Esophagus muscularis mucosa (tissue), 4 donors: ENCODE data around the gene IZUMO4. TPM values are rescaled to one million over a fixed set of nuclear protein-coding genes. Genes with fewer than 3 reads are reported as not detected.

ENCODE experiments used
- DNase-seq: peaks from one replicate; pipeline ENCODE4 v3.0.0-alpha.2; 2017; ENCODE audit errors: extremely low spot score
- H3K27ac ChIP-seq, 4 donors: fragments of 200-600 bp; sonication (generic); replicated peaks in 1 of 4; 1 replicate in 3 of 4; 2 replicates in 1 of 4; pipeline ENCODE4 v1.5.1; 2016 to 2019; ENCODE audit warnings: mild to moderate bottlenecking in 1 of 4
- H3K27me3 ChIP-seq, 4 donors: fragments of 200-600 bp; sonication (generic); one replicate each; pipeline versions ENCODE4 v1.5.1 to v1.6.0; 2016 to 2019
- H3K36me3 ChIP-seq, 4 donors: fragments of 200-600 bp; sonication (generic); one replicate each; pipeline ENCODE4 v1.5.1; 2016 to 2019
- H3K4me1 ChIP-seq, 4 donors: fragments of 200-600 bp; sonication (generic); one replicate each; pipeline ENCODE4 v1.5.1; 2016 to 2019
- H3K4me3 ChIP-seq, 4 donors: fragments of 200-600 bp; sonication (generic); 1 replicate in 2 of 4; 2 replicates in 2 of 4; pipeline ENCODE4 v1.5.1; 2016 to 2019; ENCODE audit warnings: mild to moderate bottlenecking in 4 of 4, moderate library complexity in 1 of 4
- H3K9me3 ChIP-seq, 4 donors: fragments of 200-600 bp; sonication (generic); 1 replicate in 3 of 4; 2 replicates in 1 of 4; pipeline ENCODE4 v1.5.1; 2016 to 2019
- EP300 ChIP-seq: sonication (generic); formaldehyde crosslinking; IDR thresholded peaks from one replicate; pipeline ENCODE4 v1.6.1; 2017; ENCODE audit warnings: antibody characterized with exemption
- POLR2A ChIP-seq: fragments of 450-650 bp; IDR thresholded peaks from one replicate; pipeline ENCODE4 v1.6.1; 2017; ENCODE audit warnings: antibody characterized with exemption, moderate library complexity, mild to moderate bottlenecking, low read depth
- POLR2AphosphoS5 ChIP-seq, 2 donors: sonication (generic); formaldehyde crosslinking; IDR thresholded peaks; one replicate each; pipeline ENCODE4 v1.6.1; 2017; ENCODE audit warnings: antibody characterized with exemption in 2 of 2
- WGBS: methylation state at CpG from one replicate; pipeline ENCODE4 v1.1.5; 2018; 5-methylcytosine and 5-hydroxymethylcytosine counted together
- intact Hi-C: fragments of 100-400 bp; cut with DNase I; formaldehyde crosslinking; loops from one replicate; pipeline ENCODE4 v1.15.1; 2023
- total RNA-seq, 4 donors: library from RNA; depleted of rRNA; stranded (reverse); fragments of >200 nt; gene quantifications; one replicate each; pipeline versions ENCODE4 v1.1.0 to v1.2.1, GENCODE V29; 2016
- TF ChIP-seq, protein P1 (sequence below), 3 experiments: fragments of 200-600 bp in 2 of 3; fragments of 450-650 bp in 1 of 3; sonication (generic) in 2 of 3; IDR thresholded peaks; one replicate each; pipeline ENCODE4 v1.5.1; 2017 to 2019; ENCODE audit warnings: antibody characterized with exemption in 3 of 3, mild to moderate bottlenecking in 2 of 3, moderate library complexity in 1 of 3

IZUMO4 gene
- total RNA-seq, 4 donors from 2014 or later = 1.9 to 6.0 (median 3.9) TPM

DNA sequence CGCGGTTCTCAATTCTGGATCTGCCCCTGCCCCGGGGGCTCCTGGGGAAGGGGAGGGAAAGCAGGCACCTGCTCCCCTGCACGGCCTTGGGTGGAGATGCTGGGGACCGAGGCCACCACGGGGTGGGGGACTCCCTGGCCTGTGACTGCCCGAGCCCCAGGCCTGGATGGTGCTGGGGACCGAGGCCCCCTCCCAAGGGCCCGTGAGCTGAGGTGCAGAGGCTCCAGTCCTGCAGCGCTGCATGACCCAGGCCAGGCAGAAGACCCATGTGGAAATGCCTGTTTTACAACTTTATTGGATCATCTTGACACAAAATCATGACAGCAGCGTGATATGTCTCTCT, 4.0 kb downstream of the IZUMO4 start:
- H3K27ac ChIP-seq = no peak overlapping the region
- H3K9me3 ChIP-seq = no peaks in the 10 kb centered on the region
- WGBS = 92% methylated on average over 5 of the region's 11 CpGs
- no peaks in the 10 kb centered on the region for H3K27me3 ChIP-seq
- TF ChIP-seq, protein P1, sequence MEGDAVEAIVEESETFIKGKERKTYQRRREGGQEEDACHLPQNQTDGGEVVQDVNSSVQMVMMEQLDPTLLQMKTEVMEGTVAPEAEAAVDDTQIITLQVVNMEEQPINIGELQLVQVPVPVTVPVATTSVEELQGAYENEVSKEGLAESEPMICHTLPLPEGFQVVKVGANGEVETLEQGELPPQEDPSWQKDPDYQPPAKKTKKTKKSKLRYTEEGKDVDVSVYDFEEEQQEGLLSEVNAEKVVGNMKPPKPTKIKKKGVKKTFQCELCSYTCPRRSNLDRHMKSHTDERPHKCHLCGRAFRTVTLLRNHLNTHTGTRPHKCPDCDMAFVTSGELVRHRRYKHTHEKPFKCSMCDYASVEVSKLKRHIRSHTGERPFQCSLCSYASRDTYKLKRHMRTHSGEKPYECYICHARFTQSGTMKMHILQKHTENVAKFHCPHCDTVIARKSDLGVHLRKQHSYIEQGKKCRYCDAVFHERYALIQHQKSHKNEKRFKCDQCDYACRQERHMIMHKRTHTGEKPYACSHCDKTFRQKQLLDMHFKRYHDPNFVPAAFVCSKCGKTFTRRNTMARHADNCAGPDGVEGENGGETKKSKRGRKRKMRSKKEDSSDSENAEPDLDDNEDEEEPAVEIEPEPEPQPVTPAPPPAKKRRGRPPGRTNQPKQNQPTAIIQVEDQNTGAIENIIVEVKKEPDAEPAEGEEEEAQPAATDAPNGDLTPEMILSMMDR (IDR thresholded peaks at IDR 0.05) = no peak
- no peak for TF ChIP-seq EP300
- TF ChIP-seq POLR2AphosphoS5 (IDR thresholded peaks at IDR 0.05) = no peak
- no peak for TF ChIP-seq POLR2A
- H3K4me3 ChIP-seq = no peak overlapping the region
- intact Hi-C loops = no loop called here
- peaks cover 30 to 63% (median 59%) of the 10 kb centered on the region in 4 donors for H3K36me3 ChIP-seq
- H3K4me1 ChIP-seq = peaks cover 8 to 19% (median 14%) of the 10 kb centered on the region in 4 donors
- DNase-seq = no peak

DNA sequence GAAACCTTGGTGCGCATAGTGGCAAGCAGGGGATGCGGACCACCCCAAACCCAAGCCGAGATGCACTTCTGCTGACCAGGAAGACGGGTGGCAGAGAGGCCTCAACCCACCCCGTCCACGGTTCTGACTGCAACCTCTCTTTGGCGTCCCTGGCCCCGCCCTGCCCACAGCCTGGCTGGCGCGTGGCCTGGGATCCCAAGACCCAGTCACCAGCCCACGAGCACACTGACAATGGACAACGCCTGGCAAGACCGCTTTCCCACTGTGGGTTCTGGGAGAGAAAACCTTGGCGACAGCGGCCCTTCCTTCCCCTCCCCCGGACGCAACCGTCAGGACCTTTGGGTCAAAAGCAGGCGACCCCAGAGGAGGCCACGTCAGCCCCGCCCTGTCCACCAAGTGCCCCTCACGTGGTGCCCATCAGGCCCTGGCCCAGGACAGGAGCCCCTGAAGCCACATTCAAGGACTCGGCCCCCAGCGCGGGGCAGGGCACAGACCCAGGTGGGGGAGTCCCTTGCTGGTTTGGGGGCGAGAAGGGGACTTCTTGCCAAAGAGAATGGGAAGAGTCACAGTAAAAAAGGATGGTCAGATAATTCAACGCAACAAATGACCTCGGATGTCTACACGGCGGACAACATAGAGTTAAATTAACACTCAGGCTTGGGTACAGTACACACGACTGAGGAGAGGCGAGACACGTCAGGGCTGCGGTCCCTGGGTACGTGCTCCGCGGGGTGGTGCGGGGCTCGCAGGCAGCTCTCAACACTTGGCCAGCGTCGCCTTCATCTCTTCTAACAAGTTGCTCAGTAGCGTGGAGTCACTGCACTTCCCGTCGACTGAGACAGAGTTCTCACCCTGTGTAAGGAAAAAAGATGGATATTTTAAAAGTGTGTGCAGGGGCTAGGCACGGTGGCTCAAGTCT, 5.0 kb downstream of the IZUMO4 start:
- 91% methylated on average over 45 of the region's 45 CpGs for WGBS
- H3K9me3 ChIP-seq = no peaks in the 10 kb centered on the region
- peaks cover 38 to 73% (median 69%) of the 10 kb centered on the region in 4 donors for H3K36me3 ChIP-seq
- intact Hi-C loops = no loop called here
- no peak for DNase-seq
- TF ChIP-seq POLR2A (no peak), POLR2AphosphoS5 (IDR thresholded peaks at IDR 0.05) (no peak), EP300 (no peak)
- TF ChIP-seq, protein P1 (IDR thresholded peaks at IDR 0.05) = no peak
- H3K27ac ChIP-seq = no peak overlapping the region
- no peak overlapping the region for H3K4me3 ChIP-seq
- no peaks in the 10 kb centered on the region for H3K27me3 ChIP-seq
- H3K4me1 ChIP-seq = peaks cover 8 to 19% (median 13%) of the 10 kb centered on the region in 4 donors

DNA sequence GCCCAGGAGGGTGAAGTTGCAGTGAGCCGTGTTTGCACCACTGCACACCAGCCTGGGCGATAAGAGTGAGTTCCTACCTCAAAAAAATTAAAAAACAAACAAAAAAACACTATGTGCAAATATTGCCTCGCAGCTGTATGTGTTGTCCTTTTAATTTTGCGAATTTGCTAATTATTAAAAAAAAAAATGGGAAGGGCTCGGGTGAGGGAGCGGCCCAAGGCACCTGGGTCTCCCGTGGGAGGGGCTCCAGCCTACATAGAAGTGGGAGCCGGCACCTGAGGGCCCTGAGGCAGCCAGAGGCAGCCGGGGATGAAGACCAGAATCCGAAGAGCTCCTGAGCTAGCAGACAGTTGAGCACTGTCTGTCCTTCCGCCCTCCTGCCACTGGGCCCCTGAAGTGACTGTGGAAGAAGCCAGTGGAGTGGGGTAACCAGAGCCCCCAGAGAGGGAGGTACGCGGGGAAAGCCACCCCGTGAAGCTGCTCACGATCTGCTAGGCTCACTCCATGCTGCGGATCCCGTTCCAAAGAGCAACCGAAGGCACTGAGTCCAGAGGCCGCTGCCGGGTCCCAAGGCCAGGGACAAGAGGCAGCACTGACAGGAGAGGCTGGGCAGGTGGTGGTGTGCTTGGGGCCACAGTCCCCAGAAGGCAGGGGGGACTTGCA, 6.5 kb downstream of the IZUMO4 start:
- intact Hi-C loops = no loop called here
- H3K27ac ChIP-seq = no peak overlapping the region
- no peaks in the 10 kb centered on the region for H3K9me3 ChIP-seq
- H3K4me3 ChIP-seq = no peak overlapping the region
- no peak for DNase-seq
- H3K36me3 ChIP-seq = peaks cover 45 to 87% (median 84%) of the 10 kb centered on the region in 4 donors
- no peaks in the 10 kb centered on the region for H3K27me3 ChIP-seq
- TF ChIP-seq EP300 (no peak), POLR2A (no peak), POLR2AphosphoS5 (IDR thresholded peaks at IDR 0.05) (no peak)
- TF ChIP-seq, protein P1 (IDR thresholded peaks at IDR 0.05) = no peak
- H3K4me1 ChIP-seq = peaks cover 0 to 5% (median under 1%) of the 10 kb centered on the region in 4 donors
- 91% methylated on average over 19 of the region's 20 CpGs for WGBS

DNA sequence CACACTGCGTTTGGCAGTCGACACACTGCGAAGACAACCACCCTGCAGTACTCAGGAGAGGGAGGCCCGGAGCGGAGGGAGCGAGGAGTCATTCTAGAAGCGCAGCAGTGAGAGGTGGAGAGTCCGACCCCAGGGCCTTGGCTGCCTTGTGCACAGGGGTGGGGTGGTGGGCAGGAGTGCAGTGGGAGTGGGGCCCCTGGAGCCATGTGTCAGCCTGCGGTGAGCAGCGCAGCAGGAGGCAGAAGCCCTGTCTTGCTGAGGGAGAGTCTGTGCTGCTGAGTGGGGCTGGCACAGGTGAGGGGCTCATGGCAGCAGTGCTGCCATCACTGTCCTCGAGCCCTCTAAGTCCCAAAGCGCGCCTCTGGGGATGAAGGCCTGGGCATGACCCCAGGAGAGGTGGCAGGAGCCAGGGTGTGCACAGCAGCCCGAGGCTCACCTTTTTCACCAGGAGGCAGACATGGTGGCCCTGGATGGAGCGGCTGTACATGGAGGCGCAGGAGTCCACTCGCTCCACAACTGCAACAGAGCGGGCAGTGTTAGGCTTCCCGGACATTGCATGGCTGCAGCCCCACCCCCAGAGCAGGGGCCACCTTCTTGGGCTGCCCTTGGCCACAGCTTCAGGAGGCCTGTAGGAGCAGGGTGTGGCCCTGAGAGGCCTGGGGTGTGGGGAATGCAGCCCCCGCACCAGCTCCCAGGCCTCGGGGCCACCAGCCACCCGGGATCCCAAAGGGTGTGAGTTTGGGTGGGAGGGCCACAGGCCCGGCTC, 11.7 kb downstream of the IZUMO4 start:
- TF ChIP-seq POLR2A (no peak), EP300 (no peak), POLR2AphosphoS5 (IDR thresholded peaks at IDR 0.05) (no peak)
- TF ChIP-seq, protein P1 (IDR thresholded peaks at IDR 0.05) = no peak
- H3K27me3 ChIP-seq = no peaks in the 10 kb centered on the region
- no peak overlapping the region for H3K27ac ChIP-seq
- H3K36me3 ChIP-seq = peaks cover 70 to 96% (median 91%) of the 10 kb centered on the region in 4 donors
- H3K4me3 ChIP-seq = no peak overlapping the region
- WGBS = 93% methylated on average over 19 of the region's 23 CpGs
- DNase-seq = no peak
- H3K9me3 ChIP-seq = no peaks in the 10 kb centered on the region
- no peaks in the 10 kb centered on the region for H3K4me1 ChIP-seq
- intact Hi-C loops = no loop called here
